Cardiac fibroblast (primary cell): Measurements from ENCODE around the gene RIMS3.

Experiments
- DNase-seq, 2 donors: peaks; one replicate each; pipeline versions ENCODE4 v3.0.0 to v3.0.0-alpha.2; 2010; ENCODE audit warnings: low read depth in 2 of 2
- H3K4me3 ChIP-seq, 2 donors: replicated peaks in 1 of 2; 1 replicate in 1 of 2; 2 replicates in 1 of 2; pipeline ENCODE4 v1.5.1; 2011; ENCODE audit warnings: low read depth in 2 of 2, low read length in 2 of 2, mild to moderate bottlenecking in 2 of 2, moderate library complexity in 1 of 2
- TF ChIP-seq, protein P1 (sequence below): IDR thresholded peaks from one replicate; pipeline ENCODE4 v1.5.1; 2011; ENCODE audit warnings: low read depth, mild to moderate bottlenecking, low read length, inconsistent platforms

RIMS3 gene

GRCh38 chr1:40663324-40664166 is 1.9 kb downstream of the RIMS3 start:
- H3K4me3 ChIP-seq = no peak overlapping the region
- TF ChIP-seq, protein P1, sequence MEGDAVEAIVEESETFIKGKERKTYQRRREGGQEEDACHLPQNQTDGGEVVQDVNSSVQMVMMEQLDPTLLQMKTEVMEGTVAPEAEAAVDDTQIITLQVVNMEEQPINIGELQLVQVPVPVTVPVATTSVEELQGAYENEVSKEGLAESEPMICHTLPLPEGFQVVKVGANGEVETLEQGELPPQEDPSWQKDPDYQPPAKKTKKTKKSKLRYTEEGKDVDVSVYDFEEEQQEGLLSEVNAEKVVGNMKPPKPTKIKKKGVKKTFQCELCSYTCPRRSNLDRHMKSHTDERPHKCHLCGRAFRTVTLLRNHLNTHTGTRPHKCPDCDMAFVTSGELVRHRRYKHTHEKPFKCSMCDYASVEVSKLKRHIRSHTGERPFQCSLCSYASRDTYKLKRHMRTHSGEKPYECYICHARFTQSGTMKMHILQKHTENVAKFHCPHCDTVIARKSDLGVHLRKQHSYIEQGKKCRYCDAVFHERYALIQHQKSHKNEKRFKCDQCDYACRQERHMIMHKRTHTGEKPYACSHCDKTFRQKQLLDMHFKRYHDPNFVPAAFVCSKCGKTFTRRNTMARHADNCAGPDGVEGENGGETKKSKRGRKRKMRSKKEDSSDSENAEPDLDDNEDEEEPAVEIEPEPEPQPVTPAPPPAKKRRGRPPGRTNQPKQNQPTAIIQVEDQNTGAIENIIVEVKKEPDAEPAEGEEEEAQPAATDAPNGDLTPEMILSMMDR = no peak
- no peak for DNase-seq

GRCh38 chr1:40662864-40663263 is 2.6 kb downstream of the RIMS3 start:
- TF ChIP-seq, protein P1 = no peak
- DNase-seq = no peak
- H3K4me3 ChIP-seq = no peak overlapping the region

GRCh38 chr1:40662151-40662550 is 3.3 kb downstream of the RIMS3 start:
- no peak for DNase-seq
- TF ChIP-seq, protein P1 = no peak
- H3K4me3 ChIP-seq = no peak overlapping the region

DNA sequence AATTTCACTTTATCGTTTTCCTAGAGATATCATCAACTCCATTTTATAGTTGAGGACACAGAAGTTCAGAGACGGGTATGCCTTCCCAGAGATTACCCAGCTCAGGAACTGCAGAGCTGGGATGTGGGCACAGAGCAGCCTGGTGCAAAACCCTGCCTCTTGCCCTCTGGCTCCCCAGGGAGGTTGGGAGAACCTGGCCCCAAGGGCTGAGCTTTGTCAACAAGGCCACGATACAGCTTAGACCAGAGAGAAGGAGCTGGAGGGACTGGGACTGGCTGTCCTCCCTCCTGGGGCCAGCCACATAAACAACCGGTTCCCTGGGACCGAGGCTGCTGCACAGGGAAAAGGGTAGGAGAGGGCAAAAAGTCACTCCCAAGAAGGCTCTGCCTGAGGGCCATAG is 3.8 kb downstream of the RIMS3 start:
- TF ChIP-seq, protein P1 = no peak
- DNase-seq = no peak
- no peak overlapping the region for H3K4me3 ChIP-seq

DNA sequence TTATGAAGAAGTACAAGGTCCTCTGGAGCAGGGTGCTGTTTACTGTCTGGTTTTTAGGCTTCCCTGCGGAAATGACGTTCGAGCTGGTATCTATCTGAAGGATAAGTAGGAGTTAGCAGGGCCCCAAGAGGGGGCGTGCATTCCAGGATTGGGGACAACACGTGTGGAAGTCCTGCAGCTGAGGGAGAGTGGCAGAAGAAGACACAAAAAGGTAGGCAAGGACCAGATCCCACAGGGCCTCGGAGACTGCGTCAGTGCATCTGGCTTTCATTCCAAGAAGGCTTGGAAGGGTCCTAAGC is 5.9 kb downstream of the RIMS3 start:
- H3K4me3 ChIP-seq = no peak overlapping the region
- DNase-seq = no peak
- TF ChIP-seq, protein P1 = no peak

DNA sequence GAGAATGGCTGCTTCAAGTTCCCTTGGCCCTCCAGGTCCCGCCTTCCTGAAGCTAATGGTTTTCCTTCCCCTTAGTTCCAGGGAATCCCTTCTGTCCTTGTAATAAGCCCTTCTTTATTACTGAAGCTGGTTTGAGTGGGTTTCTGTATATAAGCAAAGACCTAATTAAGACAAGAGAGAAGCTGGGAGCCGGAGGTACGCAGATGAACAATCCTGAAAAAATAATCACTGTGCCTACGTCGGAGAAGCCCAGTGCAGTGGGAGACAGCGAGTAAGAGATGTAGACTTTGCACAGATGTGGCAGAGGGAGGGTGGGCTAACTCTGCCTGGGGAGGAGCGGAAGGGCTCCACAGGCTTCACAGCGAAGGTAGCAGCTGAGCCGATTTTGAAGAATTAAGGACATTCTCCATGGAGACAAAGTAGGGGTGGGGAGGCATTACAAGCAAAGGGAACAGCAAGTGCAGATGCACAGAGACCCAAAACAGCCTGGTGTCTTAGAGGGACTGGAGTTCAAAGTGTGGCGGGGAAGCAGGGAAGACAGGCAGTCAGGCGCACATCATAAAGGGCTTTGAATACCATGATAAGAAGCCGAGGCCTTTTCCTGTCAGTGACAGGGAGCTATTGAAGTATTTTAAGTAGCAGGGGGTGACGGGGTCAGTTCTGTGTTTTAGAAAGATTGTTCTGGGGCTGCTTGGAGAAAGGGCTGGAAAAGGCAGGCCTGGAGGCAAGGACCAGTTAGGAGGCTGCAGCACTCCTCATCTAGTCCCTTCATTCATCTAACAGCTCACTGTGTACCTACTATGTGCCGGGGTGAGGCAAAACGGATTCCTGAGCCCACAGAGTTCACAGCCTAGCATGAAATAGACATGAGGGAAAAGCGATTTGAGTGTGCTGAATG is 6.5 kb downstream of the RIMS3 start:
- TF ChIP-seq, protein P1 = no peak
- no peak overlapping the region for H3K4me3 ChIP-seq
- no peak for DNase-seq
